Activated CD8-positive, alpha-beta memory T cell treated with anti-CD3 and anti-CD28 coated beads for 48 hours (primary cell): ENCODE data around the gene TEX264.

ENCODE experiments used
- DNase-seq, 3 experiments: peaks; one replicate each; pipeline ENCODE4 v3.0.0-alpha.2; 2020; ENCODE audit warnings: low read depth in 2 of 3, low spot score in 2 of 3

TEX264 gene

DNA sequence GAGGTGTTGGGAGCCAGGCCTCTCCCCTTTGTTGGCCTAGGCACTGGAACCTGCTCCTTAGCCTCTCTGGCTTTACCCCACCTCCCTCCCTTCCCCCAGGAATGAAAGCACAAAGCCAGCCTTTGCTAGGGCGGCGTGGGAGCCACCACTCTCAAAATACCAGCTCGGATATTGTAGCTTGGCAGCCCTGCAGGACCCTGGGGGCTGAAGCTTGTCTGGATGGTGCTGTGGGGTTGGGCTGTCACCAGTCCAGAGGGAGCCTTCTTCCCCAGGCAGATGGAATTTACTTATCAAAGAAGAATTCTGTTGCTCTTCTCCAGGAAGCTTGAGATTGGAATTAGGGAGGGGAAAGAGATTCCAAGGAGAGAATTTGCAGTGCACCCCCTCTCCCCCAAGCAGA is 20.9 kb downstream of the TEX264 start:
- DNase-seq = no peak

DNA sequence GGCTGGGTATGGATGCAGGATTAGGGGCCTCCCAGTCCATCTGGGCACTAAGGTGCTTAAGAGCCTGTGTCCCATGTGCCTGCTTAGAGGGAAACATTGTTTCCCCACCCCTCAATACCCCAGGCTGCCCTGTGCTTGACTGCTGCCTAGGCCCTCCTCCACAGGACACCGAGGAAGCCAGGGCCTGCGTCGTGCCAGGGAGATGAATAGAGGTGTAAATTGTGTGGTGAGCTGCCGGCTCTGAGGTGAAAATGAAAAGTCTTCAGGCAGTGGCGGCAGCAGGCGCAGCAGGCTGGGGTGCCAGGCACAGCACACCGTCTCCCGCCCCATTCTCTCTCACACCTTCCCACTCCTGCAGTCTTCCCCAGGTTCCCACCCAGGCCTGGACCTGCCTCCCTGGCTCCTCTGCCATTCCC is 21.9 kb downstream of the TEX264 start:
- DNase-seq = no peak

DNA sequence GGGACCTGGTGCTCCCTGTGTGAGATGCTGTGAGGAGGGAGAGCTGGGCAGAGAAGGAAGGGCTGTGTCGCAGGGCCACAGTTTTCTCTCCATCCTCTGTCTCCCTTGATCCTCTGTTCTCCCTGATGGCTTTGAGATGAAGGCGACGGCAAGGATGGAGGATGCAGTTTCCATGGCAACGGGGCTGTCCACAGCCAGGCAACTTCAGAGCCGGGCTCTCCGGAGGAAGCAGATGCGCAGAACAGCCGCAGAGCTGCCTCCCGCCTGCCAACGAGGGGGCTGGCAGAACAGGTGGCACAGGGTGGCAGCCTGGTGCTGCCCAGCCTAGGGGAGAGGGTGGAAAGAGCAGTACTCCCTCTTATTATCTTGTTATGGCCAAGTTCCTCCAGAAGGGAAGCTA is 25.9 kb downstream of the TEX264 start:
- no peak for DNase-seq

DNA sequence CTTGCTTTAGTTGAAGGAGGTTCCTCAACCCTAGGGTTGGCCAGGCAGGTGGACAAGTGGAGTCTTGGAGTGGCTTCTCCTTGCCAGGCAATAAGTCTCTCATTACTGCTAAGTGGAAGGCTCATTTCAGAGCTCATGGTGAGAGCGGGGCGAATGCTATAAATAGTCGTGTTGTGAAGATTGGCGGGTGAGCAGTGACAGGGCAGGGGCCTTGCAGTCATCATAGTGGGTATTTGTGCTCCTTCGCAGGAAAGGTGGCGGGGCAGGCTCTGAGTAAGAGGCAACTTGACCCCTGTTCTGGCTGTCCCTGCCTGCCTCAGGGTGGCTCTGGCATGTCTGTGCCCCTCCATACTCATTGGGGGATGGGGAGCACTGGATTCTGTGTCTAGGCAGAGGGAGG is 27.2 kb downstream of the TEX264 start:
- no peak for DNase-seq

DNA sequence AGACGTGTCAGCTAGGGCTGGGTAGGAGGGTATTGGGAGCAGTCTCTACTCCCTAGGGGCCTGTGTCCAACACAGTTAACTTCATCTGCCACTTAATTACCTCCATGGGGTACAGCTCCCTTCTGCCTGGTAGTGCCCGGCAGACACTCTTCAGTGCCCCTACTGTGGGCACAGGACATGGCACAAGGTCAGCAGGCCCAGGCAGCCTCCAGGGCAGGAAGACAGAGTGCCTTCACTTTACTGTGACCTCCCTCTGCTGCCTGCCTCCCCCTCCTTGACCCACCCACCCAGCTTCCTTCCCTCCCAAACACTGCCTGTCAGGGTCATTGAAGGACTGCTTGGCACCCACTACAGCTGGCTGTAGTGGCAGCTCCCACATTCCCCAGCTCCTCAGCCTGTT is 29.4 kb downstream of the TEX264 start:
- DNase-seq = no peak

DNA sequence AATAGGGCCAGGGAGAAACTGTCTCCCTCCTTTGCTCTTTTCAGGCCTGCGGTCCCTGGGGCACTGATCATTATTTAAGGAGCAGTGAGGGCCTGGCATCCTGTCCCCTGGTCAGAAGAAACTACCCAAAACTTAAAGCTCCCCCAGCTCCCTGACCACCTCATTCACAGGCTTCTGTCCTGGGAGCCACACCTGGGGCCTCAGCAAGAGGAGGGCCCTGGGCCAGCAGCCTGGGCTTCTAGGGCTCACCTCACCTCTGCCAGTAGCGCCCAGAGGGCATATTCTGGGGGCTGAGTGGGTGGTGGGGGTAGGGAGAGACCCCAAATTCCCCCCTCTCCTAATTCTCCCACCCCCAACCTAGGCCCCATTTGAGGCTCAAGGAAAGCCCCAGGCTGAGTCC is 31.1 kb downstream of the TEX264 start:
- DNase-seq = no peak

DNA sequence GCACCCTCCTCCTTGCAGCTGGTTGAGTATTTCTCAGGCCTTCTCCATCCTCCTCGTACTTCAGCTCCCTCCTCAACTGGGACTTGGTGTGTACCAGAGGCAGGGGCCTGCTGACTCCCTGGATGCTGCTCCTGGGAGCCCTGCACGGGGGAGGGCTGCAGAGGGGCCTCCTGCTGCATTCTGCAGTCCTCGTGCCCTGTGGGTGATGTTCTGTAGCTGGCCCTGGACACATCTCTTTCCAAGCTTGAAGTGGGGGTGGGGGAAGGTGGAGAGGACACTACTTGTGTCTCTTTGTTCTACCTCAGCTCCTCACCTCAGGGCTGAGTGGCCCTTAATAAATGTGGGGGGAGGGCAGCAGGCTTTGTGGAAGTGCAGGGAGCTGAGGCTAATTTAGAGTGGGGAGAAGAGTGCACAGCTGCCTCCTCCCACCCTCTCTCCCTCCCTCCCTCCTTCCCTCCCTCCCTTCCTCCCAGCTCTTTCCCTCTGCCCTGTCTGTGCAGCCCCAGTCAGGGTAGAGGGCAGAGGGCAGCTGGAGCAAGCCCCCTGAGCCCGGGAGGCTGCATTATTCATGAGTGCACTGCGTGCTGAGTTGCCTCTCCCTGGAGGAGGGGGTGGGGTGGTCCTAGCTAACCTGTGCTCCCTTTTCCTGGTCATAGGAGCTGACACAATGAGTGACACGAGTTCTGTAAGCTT is 32.2 kb downstream of the TEX264 start:
- DNase-seq = no peak

DNA sequence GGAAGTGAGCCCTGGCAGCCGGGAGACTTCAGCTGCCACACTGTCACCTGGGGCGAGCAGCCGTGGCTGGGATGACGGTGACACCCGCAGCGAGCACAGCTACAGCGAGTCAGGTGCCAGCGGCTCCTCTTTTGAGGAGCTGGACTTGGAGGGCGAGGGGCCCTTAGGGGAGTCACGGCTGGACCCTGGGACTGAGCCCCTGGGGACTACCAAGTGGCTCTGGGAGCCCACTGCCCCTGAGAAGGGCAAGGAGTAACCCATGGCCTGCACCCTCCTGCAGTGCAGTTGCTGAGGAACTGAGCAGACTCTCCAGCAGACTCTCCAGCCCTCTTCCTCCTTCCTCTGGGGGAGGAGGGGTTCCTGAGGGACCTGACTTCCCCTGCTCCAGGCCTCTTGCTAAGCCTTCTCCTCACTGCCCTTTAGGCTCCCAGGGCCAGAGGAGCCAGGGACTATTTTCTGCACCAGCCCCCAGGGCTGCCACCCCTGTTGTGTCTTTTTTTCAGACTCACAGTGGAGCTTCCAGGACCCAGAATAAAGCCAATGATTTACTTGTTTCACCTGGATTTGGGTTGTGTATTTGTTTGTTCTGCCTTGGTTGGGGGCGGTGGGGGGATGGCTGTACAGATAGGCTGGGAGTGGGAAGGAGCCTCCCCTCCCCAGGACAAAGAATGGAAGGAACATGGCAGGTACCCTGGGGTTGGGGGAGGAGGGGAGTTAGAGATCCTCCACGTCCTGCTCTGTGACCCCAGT is 32.9 kb downstream of the TEX264 start:
- no peak for DNase-seq

DNA sequence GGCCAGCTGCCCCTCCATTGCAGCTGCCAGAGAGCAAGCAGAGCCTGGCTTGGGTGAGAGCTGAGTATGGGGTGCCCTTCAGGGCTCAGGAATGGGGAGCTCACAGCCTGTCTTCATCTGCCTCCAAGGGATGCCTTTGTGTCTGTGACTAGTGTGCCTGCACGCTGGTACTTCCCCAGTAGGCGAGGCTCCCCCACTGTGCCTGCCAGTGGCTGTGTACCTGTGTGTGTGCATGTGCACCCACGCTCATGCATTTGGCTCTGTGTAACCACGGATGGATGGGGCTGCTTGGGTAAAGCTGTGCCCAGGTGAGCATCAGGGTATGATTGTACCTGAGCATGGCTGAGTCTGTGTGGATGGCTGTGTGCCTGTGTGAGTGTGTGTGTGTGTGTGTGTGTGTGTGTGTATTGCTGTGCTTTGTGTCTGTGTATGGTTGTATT is 33.5 kb downstream of the TEX264 start:
- DNase-seq = no peak

DNA sequence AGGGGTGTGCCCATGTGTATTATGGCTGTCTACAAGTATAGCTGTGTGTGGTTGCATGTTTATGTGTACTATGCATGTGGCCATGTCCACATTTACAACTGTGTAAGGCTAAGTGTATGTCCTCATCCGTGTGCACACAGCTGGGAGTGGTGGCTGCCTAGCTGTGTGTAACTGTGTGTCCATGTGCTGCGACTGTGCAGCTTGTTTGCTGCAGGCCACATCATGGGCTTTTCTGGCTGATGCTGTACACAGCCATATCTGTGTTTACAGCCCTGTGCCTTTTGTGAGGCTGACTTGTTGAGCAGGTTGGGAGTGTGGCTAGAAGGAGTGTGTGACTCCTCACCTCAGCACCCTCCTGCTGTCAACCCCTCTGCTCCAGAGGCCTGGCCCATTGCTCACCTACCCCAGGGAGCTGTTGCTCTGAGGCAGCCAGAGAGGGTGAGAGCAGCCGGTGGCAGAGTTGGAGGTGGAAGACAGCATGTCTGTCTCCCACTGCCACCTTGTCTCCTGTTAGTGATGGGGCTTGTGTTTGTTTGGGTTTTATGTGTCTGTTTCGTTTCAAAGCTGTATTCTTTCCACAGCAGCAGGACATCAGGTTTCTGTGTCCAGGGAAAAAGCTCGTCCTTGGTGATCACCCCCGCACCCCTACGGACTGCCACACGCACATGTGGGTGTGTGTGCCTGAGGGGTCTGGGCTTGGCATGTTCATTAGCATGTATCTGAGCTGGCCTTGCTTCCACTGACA is 34.4 kb downstream of the TEX264 start:
- no peak for DNase-seq

DNA sequence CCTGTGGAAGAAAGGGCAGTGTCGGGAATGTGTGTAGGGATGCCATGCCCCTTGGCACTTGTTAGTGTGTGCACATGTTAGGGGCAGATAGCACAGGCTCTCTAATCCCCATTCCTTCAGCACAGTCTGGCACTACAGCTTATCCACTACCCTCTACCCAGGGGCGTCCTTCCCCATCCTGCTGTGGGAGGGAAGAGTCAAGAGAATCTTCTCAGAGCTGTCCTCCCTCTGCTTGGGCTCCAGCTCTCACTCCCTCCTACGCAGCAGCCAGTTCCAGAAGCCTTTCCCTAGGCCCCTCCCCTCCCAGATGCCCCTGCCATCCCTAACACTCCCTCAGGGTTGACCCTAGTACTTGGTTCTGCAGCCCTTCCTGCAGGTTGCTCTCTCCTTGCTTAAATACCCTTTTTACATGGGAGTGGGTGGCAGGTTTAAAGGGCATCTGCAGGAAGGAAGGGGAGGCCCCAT is 35.0 kb downstream of the TEX264 start:
- DNase-seq = no peak

DNA sequence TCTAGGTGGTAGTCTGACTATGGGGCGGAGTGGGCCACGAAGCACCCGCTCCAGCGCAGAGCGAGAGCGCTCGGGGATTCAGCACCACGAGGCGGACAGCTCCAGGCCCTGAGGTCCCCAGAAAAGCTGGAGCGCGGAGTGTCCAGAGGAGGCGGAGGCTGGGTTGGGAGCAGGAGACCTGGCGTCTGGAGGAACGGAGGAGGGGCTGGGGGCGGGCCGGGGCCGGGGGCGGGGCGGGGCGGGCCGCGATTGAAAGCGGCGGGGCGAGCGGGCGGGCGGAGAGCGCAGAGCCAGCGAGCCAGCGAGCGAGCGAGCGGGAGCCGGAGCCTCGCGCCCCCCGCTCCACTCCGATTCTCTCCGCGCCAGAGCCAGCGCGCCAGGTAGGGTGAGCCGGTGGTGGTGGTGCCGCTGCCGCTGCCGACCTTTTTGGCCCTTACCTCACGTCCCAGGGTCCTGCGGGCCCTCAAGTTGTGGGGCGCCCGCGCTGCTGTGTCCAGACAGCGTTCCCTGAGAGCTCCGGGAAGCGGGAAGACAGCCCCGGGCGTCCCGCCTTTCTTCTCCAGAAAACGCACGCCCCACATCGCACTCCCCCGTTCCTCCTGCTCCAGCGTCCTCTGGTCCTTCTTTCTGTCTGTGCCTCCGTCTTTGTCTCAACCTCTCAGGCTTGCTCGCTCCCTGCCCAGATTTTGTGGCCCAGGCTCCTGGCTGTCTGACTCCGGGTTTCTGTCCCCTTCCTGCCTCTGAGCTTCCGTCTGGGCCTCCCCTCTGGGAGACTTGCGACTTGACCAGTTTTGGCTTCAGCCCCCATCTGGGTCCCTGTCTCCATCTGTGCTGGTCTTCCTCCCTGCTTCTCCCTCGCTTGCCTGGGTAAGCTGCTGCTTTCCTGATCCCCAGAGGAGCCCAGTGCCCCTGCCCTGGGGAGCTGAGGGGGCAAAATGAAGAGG is 36.0 kb downstream of the TEX264 start, which contains the start of gene GRM2:
TSS of gene GRM2 (plus strand) at position 281 of the 944 bp plus-strand sequence. CDS start 1,916 bp downstream, outside the sequence.
- DNase-seq = no peak

DNA sequence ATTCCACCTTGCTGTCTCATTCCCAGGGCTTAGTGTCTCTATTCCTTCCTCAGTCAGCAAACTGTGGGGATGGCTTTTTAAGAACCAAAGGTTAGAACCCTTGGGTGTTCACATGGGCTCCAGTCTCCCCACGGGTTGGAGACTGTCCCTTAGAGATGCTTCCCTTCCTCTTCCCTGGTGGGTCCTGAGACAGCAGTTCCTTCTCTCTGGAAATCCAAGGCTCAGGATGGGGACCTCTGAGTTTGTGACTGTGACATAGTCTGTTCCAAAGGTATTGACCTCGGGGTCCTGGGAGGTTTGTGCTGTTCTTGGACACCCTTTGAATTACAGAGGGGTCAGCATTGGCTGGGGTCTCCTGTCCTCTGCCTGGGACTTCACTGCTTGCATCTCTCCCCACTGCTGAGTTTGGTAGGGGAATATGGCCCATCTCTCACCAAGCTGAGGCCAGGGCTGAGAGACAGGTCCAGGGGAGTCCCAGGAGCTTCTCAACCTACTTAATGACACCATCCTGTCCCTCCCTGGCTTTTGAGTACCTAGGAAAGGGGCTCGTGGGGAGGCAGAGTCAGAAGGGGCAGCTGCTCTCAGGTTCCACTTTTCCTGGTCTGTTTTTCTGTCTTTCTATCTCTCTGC is 37.3 kb downstream of the TEX264 start:
- no peak for DNase-seq

DNA sequence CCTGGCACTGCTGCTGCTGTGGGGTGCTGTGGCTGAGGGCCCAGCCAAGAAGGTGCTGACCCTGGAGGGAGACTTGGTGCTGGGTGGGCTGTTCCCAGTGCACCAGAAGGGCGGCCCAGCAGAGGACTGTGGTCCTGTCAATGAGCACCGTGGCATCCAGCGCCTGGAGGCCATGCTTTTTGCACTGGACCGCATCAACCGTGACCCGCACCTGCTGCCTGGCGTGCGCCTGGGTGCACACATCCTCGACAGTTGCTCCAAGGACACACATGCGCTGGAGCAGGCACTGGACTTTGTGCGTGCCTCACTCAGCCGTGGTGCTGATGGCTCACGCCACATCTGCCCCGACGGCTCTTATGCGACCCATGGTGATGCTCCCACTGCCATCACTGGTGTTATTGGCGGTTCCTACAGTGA is 38.0 kb downstream of the TEX264 start:
- DNase-seq = no peak

DNA sequence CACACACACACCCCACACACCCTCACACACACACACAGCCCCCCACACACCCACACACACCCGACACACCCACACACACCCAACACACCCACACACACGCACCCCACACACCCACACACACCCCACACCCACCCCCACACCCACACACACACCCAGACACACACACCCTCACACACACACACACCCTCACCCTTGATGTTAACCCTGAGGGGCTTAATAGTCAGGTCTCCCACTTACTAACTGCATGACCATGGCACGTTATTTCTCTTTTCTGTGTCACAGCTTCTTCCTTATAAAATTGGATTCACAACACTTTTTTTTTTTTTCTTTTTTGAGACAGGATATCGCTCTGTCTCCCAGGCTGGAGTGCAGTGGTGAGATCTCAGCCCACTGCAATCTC is 38.6 kb downstream of the TEX264 start:
- no peak for DNase-seq

DNA sequence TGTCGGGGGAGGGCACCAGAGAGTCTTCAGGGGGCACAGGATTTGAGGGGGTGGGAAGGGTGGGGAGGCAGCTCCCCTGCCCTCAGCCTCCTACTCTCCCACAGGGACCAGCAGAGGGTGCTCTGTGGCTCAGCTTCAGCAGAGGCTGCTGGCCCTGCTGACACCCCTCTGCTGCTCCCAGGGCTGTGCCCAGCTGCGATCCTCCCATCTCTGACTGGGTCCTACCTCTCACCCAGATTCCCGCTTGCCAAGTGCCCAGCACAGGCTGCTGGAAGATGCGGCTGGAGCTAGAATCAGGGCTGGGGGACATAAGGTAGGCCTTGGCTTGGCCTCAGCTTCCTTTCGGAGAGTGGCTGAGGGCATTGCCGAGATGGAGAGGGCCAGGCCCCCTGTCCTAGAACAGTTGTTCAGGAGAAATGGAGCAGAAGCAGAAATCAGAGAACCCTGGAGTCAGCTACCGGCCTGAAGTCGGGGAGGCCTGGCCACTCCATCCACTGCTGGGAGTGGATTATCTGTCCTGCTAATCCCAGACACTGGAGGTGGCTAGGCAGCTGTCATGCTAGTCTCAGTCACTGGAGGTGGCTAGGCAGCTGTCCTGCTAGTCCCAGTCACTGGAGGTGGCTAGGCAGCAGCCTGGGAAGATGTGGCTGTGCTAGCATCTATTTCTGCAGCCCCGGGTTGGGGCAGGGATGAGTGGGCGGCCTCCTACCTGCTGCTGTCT is 39.7 kb downstream of the TEX264 start:
- DNase-seq = no peak

DNA sequence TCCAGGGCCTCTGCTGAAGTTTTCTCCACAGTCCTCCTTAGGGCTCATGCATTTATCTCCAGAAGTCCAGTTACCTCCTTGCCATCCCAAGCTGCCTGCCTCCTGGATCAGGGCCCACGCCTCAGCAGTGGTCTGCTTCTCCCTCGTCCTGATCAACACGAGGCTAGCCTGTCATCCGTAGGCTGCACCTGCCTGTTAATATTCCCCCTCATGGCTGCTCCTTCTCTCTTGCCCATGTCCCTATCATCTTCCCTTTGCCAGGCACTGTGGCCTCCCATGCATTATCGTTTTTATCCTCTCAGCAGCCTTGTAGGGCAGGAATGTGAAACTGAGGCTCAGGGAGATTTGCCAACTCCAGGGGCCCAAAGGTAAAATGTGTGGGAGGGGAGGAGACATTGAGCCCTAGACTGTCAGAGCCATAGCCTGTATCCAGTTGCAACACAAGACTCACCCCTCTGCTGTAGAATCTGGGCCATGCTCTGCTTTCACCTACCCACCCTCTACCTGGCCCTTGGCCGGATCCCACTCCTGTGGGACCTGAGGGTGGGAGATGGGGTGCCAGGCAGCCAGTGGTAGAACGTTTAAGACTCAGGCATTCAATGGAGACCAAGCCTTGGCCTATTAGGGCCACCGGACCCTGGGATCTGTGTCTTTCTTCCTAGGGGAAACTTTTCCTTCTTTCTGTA is 40.4 kb downstream of the TEX264 start:
- no peak for DNase-seq

DNA sequence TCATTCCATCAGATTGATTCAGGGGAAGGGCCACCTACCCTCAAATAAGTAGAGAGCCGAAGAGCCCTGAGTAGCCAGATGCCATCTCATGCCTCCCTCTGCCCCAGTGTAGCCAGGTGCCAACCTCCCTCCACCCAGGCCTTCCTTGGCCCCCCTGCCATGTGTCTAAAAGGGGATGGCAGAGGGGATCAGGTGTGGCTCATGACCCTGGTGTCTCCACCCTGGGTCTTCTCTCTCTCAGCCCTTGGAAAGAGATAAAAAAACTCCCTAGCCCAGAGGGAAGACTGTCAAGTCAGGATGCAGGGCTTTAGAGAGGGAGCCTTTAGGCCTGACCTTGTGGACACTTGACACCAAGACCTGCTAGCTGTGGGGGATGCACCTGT is 41.0 kb downstream of the TEX264 start:
- DNase-seq = no peak

DNA sequence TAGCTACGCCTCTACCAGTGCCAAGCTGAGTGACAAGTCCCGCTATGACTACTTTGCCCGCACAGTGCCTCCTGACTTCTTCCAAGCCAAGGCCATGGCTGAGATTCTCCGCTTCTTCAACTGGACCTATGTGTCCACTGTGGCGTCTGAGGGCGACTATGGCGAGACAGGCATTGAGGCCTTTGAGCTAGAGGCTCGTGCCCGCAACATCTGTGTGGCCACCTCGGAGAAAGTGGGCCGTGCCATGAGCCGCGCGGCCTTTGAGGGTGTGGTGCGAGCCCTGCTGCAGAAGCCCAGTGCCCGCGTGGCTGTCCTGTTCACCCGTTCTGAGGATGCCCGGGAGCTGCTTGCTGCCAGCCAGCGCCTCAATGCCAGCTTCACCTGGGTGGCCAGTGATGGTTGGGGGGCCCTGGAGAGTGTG is 41.5 kb downstream of the TEX264 start:
- no peak for DNase-seq
